KG1 (cell line): ENCODE measurements around the gene SGCA.

Experiments
- DNase-seq: peaks from one replicate; lab custom pipeline; 2025; lab: John Stamatoyannopoulos, UW

SGCA gene

GRCh38 chr17:50134206-50135110 lies 31.3 kb upstream of the SGCA start:
- no peak for DNase-seq

- DNase-seq = no peak
Observed at GRCh38 chr17:50135316-50136095, 30.3 kb upstream of the SGCA start.

GRCh38 chr17:50136096-50136687 lies 29.6 kb upstream of the SGCA start:
- no peak for DNase-seq

GRCh38 chr17:50137042-50137441 lies 28.8 kb upstream of the SGCA start:
- DNase-seq = no peak

- no peak for DNase-seq
Observed at GRCh38 chr17:50139185-50139783, 26.5 kb upstream of the SGCA start.

- DNase-seq = peak; percentile 40
Observed at GRCh38 chr17:50139950-50140885, 25.6 kb upstream of the SGCA start.

- no peak for DNase-seq
Observed at GRCh38 chr17:50141026-50141744, 24.6 kb upstream of the SGCA start.

GRCh38 chr17:50141745-50142110 lies 24.1 kb upstream of the SGCA start:
- no peak for DNase-seq

- no peak for DNase-seq
Observed at GRCh38 chr17:50143461-50144176, 22.2 kb upstream of the SGCA start.

GRCh38 chr17:50144355-50144754 lies 21.4 kb upstream of the SGCA start:
- DNase-seq = no peak

GRCh38 chr17:50144845-50145531 lies 20.8 kb upstream of the SGCA start:
- no peak for DNase-seq

- DNase-seq = no peak
Observed at GRCh38 chr17:50145532-50146229, 20.1 kb upstream of the SGCA start.

GRCh38 chr17:50146230-50146926 lies 19.4 kb upstream of the SGCA start:
- no peak for DNase-seq

GRCh38 chr17:50146927-50147665 lies 18.7 kb upstream of the SGCA start:
- DNase-seq = no peak

GRCh38 chr17:50147841-50148225 lies 18.0 kb upstream of the SGCA start:
- DNase-seq = no peak

GRCh38 chr17:50148226-50149090 lies 17.3 kb upstream of the SGCA start:
- DNase-seq = no peak

GRCh38 chr17:50149091-50149416 lies 16.8 kb upstream of the SGCA start:
- DNase-seq = no peak
